H1 (cell line): Measurements from ENCODE around the gene STX18. TPM values are rescaled to one million over a fixed set of nuclear protein-coding genes. Genes with fewer than 3 reads are reported as not detected.

Experiments
- CTCF ChIA-PET: fragments of 300-600 bp; sonication (Branson Sonifier 250); formaldehyde crosslinking; loops from one replicate; lab custom pipeline; 2021; ENCODE audit not compliant: partially characterized antibody; lab: Charles Lee
- POLR2A ChIA-PET: fragments of 300-600 bp; sonication (Branson Sonifier 250); formaldehyde crosslinking; loops from one replicate; lab custom pipeline; 2021; ENCODE audit warnings: inconsistent platforms; ENCODE audit not compliant: partially characterized antibody; lab: Charles Lee
- DNase-seq, 2 experiments: peaks; one replicate each; pipeline versions ENCODE4 v3.0.0 to v3.0.0-alpha.2; 2010 to 2022; ENCODE audit warnings: low spot score in 2 of 2, low read depth in 1 of 2, mixed read lengths in 1 of 2
- FAIRE-seq: peaks from 2 replicates; lab custom pipeline; 2011; peaks lifted over from hg19 to GRCh38; lab: Jason Lieb, UNC
- H2AFZ ChIP-seq: 2 replicates; pipeline ENCODE4 v1.8.1; 2012; ENCODE audit warnings: low read length, inconsistent platforms
- H2AK5ac ChIP-seq: 2 replicates; pipeline ENCODE4 v1.6.1; 2013; ENCODE audit warnings: low read depth, low read length
- H2BK120ac ChIP-seq: replicated peaks from 2 replicates; pipeline ENCODE3; 2013; ENCODE audit warnings: low read depth, low read length, inconsistent platforms
- H2BK12ac ChIP-seq: 2 replicates; pipeline ENCODE4 v1.6.1; 2013; ENCODE audit warnings: low read depth, low read length
- H2BK15ac ChIP-seq: 2 replicates; pipeline ENCODE4 v1.6.1; 2013; ENCODE audit warnings: low read length
- H2BK20ac ChIP-seq: 2 replicates; pipeline ENCODE4 v1.6.1; 2013; ENCODE audit warnings: low read length
- H2BK5ac ChIP-seq: 2 replicates; pipeline ENCODE4 v1.6.1; 2013; ENCODE audit warnings: low read depth, low read length
- H3K14ac ChIP-seq: 2 replicates; pipeline ENCODE4 v1.6.1; 2013; ENCODE audit warnings: inconsistent platforms; ENCODE audit not compliant: insufficient read length
- H3K18ac ChIP-seq: 2 replicates; pipeline ENCODE4 v1.6.1; 2013; ENCODE audit warnings: low read length; ENCODE audit errors: extremely low read depth
- H3K23ac ChIP-seq: 2 replicates; pipeline ENCODE4 v1.6.1; 2013; ENCODE audit warnings: inconsistent platforms; ENCODE audit not compliant: insufficient read length
- H3K23me2 ChIP-seq: 2 replicates; pipeline ENCODE4 v1.6.1; 2013; ENCODE audit warnings: low read depth, low read length
- H3K27ac ChIP-seq: 2 replicates; pipeline ENCODE4 v1.6.1; 2011; ENCODE audit warnings: low read depth, low read length, inconsistent platforms
- H3K27me3 ChIP-seq, 4 experiments: replicated peaks in 1 of 4; 1 replicate in 1 of 4; 2 replicates in 3 of 4; pipeline versions ENCODE4 v1.6.1 to v1.8.1; 2011 to 2013; ENCODE audit warnings: low read length in 3 of 4, mild to moderate bottlenecking in 3 of 4, inconsistent platforms in 2 of 4, mixed read lengths in 2 of 4, moderate library complexity in 1 of 4; ENCODE audit not compliant: control insufficient read depth in 3 of 4, insufficient read depth in 3 of 4; ENCODE audit errors: extremely low read depth in 1 of 4
- H3K36me3 ChIP-seq, 4 experiments: 2 replicates each; pipeline versions ENCODE4 v1.6.1 to v1.8.1; 2011 to 2013; ENCODE audit warnings: mild to moderate bottlenecking in 4 of 4, low read length in 3 of 4, moderate library complexity in 2 of 4, control low read depth in 1 of 4, inconsistent platforms in 1 of 4; ENCODE audit not compliant: insufficient read depth in 4 of 4, control insufficient read depth in 2 of 4
- H3K4ac ChIP-seq: replicated peaks from 2 replicates; pipeline ENCODE3; 2013; ENCODE audit warnings: low read length, low read depth, mixed read lengths, inconsistent platforms; ENCODE audit not compliant: insufficient read length
- H3K4me1 ChIP-seq, 4 experiments: replicated peaks in 1 of 4; 1 replicate in 1 of 4; 2 replicates in 3 of 4; pipeline versions ENCODE4 v1.6.1 to v1.8.1; 2011 to 2013; ENCODE audit warnings: low read length in 3 of 4, inconsistent platforms in 2 of 4, mixed read lengths in 1 of 4; ENCODE audit not compliant: insufficient read depth in 4 of 4, control insufficient read depth in 3 of 4
- H3K4me2 ChIP-seq, 2 experiments: 2 replicates each; pipeline versions ENCODE4 v1.6.1 to v1.8.1; 2011 to 2013; ENCODE audit warnings: low read depth in 2 of 2, low read length in 2 of 2, control low read depth in 1 of 2, inconsistent platforms in 1 of 2, mild to moderate bottlenecking in 1 of 2; ENCODE audit not compliant: insufficient read depth in 1 of 2
- H3K4me3 ChIP-seq, 4 experiments: fragments of 200-600, 300-600 bp in 1 of 4; sonication (generic), shearing (Covaris generic), sonication (Bioruptor Twin) in 1 of 4; 2 replicates each; pipeline versions ENCODE4 v1.5.1 to v1.8.1; 2011 to 2016; ENCODE audit warnings: low read length in 4 of 4, low read depth in 3 of 4, control low read depth in 2 of 4, inconsistent platforms in 2 of 4, mild to moderate bottlenecking in 2 of 4, mixed read lengths in 1 of 4, moderate library complexity in 1 of 4; ENCODE audit not compliant: insufficient read depth in 2 of 4; ENCODE audit errors: extremely low read depth in 1 of 4
- H3K56ac ChIP-seq: replicated peaks from 2 replicates; pipeline ENCODE3; 2013; ENCODE audit warnings: low read depth, mild to moderate bottlenecking, mixed read lengths, low read length, inconsistent platforms; ENCODE audit not compliant: insufficient read length
- H3K79me1 ChIP-seq: 2 replicates; pipeline ENCODE4 v1.6.1; 2013; ENCODE audit warnings: low read depth, low read length, control low read depth
- H3K79me2 ChIP-seq, 2 experiments: 2 replicates each; pipeline versions ENCODE4 v1.6.1 to v1.8.1; 2012 to 2013; ENCODE audit warnings: low read length in 2 of 2, mild to moderate bottlenecking in 2 of 2, inconsistent platforms in 1 of 2; ENCODE audit not compliant: insufficient read depth in 2 of 2, control insufficient read depth in 1 of 2
- H3K9ac ChIP-seq, 4 experiments: replicated peaks in 1 of 4; 1 replicate in 1 of 4; 2 replicates in 3 of 4; pipeline versions ENCODE4 v1.6.1 to v1.8.1; 2011 to 2013; ENCODE audit warnings: low read depth in 3 of 4, low read length in 3 of 4, control low read depth in 2 of 4, mild to moderate bottlenecking in 2 of 4, moderate library complexity in 2 of 4, inconsistent platforms in 1 of 4; ENCODE audit errors: extremely low read depth in 1 of 4
- H3K9me3 ChIP-seq, 2 experiments: 2 replicates each; pipeline versions ENCODE4 v1.6.1 to v1.8.1; 2012 to 2013; ENCODE audit warnings: mild to moderate bottlenecking in 2 of 2, moderate library complexity in 2 of 2, control low read depth in 1 of 2, inconsistent platforms in 1 of 2, low read depth in 1 of 2, low read length in 1 of 2, mixed read lengths in 1 of 2; ENCODE audit not compliant: insufficient read depth in 2 of 2
- H4K20me1 ChIP-seq, 2 experiments: replicated peaks in 1 of 2; 2 replicates each; pipeline versions ENCODE3 to v1.8.1; 2011 to 2013; ENCODE audit warnings: inconsistent platforms in 2 of 2, low read length in 2 of 2, mild to moderate bottlenecking in 1 of 2; ENCODE audit not compliant: insufficient read depth in 2 of 2, control insufficient read depth in 1 of 2
- H4K5ac ChIP-seq: 2 replicates; pipeline ENCODE4 v1.6.1; 2013; ENCODE audit warnings: low read length, low read depth, mixed read lengths, inconsistent platforms; ENCODE audit not compliant: insufficient read length
- H4K8ac ChIP-seq: 2 replicates; pipeline ENCODE4 v1.8.0; 2013; ENCODE audit warnings: mild to moderate bottlenecking, moderate library complexity, low read length, inconsistent platforms; ENCODE audit not compliant: insufficient read depth; ENCODE audit errors: extremely low read depth
- H4K91ac ChIP-seq: replicated peaks from 2 replicates; pipeline ENCODE3; 2013; ENCODE audit warnings: low read length, mixed read lengths, inconsistent platforms; ENCODE audit not compliant: insufficient read length
- ATF3 ChIP-seq: IDR thresholded peaks from 2 replicates; pipeline ENCODE4 v1.6.1; 2011; ENCODE audit warnings: low read depth, mild to moderate bottlenecking, low read length; ENCODE audit not compliant: insufficient read depth
- CBX8 ChIP-seq: fragments of 300-800, 300-1000 bp; sonication (generic); IDR thresholded peaks from 2 replicates; pipeline ENCODE4 v1.7.1; 2016; ENCODE audit warnings: low read depth, low read length, borderline replicate concordance
- CHD1 ChIP-seq: IDR thresholded peaks from 2 replicates; pipeline ENCODE4 v1.6.1; 2012; ENCODE audit warnings: low read depth, low read length, improper control_type of control experiment
- EP300 ChIP-seq, 2 experiments: IDR thresholded peaks; 1 replicate in 1 of 2; 2 replicates in 1 of 2; pipeline ENCODE4 v1.6.1; 2011 to 2012; ENCODE audit warnings: low read depth in 2 of 2, low read length in 2 of 2, mild to moderate bottlenecking in 2 of 2, borderline replicate concordance in 1 of 2, inconsistent platforms in 1 of 2, moderate library complexity in 1 of 2
- GTF2F1 ChIP-seq: IDR thresholded peaks from 2 replicates; pipeline ENCODE4 v1.6.1; 2012; ENCODE audit warnings: low read depth, low read length, improper control_type of control experiment, borderline replicate concordance
- MAFK ChIP-seq: IDR thresholded peaks from 2 replicates; pipeline ENCODE4 v1.6.1; 2012; ENCODE audit warnings: low read depth, mild to moderate bottlenecking, improper control_type of control experiment, low read length
- MAX ChIP-seq: IDR thresholded peaks from 2 replicates; pipeline ENCODE4 v1.6.1; 2012; ENCODE audit warnings: inconsistent platforms
- RNF2 ChIP-seq: fragments of 200-900, 300-1000 bp; sonication (generic); IDR thresholded peaks from 2 replicates; pipeline ENCODE4 v1.7.1; 2016; ENCODE audit warnings: borderline replicate concordance, low read depth, mild to moderate bottlenecking, antibody characterized with exemption, low read length; ENCODE audit not compliant: poor library complexity, severe bottlenecking; ENCODE audit errors: missing control alignments
- RXRA ChIP-seq: IDR thresholded peaks from 2 replicates; pipeline ENCODE4 v1.6.1; 2011; ENCODE audit warnings: low read depth, mild to moderate bottlenecking, low read length, moderate library complexity; ENCODE audit not compliant: insufficient read depth
- SRF ChIP-seq: IDR thresholded peaks from 2 replicates; pipeline ENCODE4 v1.6.1; 2011; ENCODE audit warnings: mild to moderate bottlenecking, low read depth, low read length, moderate library complexity
- SUZ12 ChIP-seq: fragments of 200-600 bp; sonication (generic); IDR thresholded peaks from 2 replicates; pipeline ENCODE4 v1.6.1; 2012; ENCODE audit warnings: mild to moderate bottlenecking, inconsistent platforms, low read length, moderate library complexity, mixed read lengths
- TAF1 ChIP-seq: IDR thresholded peaks from 2 replicates; pipeline ENCODE4 v1.6.1; 2011; ENCODE audit warnings: mild to moderate bottlenecking, low read depth, low read length
- WGBS, 2 experiments: shearing (Covaris generic) in 1 of 2; methylation state at CpG; one replicate each; pipeline versions ENCODE4 v1.1.6 to v1.1.7; 2013 to 2015; ENCODE audit warnings: low lambda C conversion rate in 2 of 2, mixed read lengths in 2 of 2, inconsistent platforms in 1 of 2, low coverage in 1 of 2, missing lambda C conversion rate in 1 of 2; ENCODE audit not compliant: insufficient replicate concordance in 2 of 2, insufficient coverage in 1 of 2, insufficient read length in 1 of 2; ENCODE audit errors: extremely low coverage in 1 of 2, missing lambda C conversion rate in 1 of 2; 5-methylcytosine and 5-hydroxymethylcytosine counted together
- polyA plus RNA-seq, 7 experiments: library from polyadenylated mRNA; depleted of rRNA in 3 of 7; stranded (reverse) in 5 of 7; unstranded in 2 of 7; fragments of >200 nt in 5 of 7; fragments of 200-250 nt in 2 of 7; gene quantifications; 1 replicate in 5 of 7; 2 replicates in 1 of 7; 4 replicates in 1 of 7; pipeline versions ENCODE4 v1.2.1 to v1.2.3, GENCODE V29; 2011 to 2013; ENCODE audit warnings: missing spikeins in 2 of 7, mixed read lengths in 2 of 7
- total RNA-seq: library from RNA; stranded (reverse); fragmentation: NEBNext Ultra II Directional; extraction: Animal tissue kit (Norgen Biotek cat#: 25700); gene quantifications from 2 replicates; pipeline ENCODE4 v1.2.1, GENCODE V29; 2021

The STX18 gene
- total and polyA plus RNA-seq, 2 of the 8 experiments (the other 6 are each of a cell fraction or from before 2014, with no cell fraction given) = 14.6 to 18.3 TPM

DNA sequence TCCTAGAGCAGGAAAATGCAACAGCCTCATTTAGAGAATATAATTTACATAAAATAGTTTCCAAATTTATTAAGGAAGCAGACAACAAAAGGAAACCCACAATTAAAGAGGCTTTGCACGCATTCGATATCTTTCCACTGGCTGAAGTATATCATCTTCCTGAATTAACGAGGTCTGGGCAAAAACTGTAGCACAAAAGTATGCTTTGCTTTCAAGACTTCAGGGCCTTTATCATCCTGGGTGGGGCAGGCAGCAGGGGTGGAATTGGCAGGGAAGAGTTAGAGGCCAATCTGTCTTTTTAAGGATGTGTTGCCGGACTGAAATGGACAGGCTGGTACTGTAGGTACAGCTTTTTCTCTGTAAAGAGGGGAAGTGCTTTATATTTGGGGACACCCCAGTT, 17.0 kb upstream of the STX18 start:
- Histone ChIP-seq H3K27me3 (no peaks in the 10 kb centered on the region), H3K27ac (no peak overlapping the region), H3K79me1 (no peaks in the 10 kb centered on the region), H3K4me3 (no peak overlapping the region), H3K4me2 (no peak overlapping the region), H3K23ac (no peak overlapping the region), H2AFZ (no peak overlapping the region), H3K4ac (no peak overlapping the region), H3K14ac (no peak overlapping the region), H3K18ac (no peak overlapping the region), H2BK5ac (no peak overlapping the region), H2AK5ac (no peak overlapping the region), H3K79me2 (no peaks in the 10 kb centered on the region), H3K4me1 (peaks cover 0 to 4% (median 1%) of the 10 kb centered on the region in 4 experiments; a peak in 2 of 7 replicates), H2BK15ac (no peak overlapping the region), H3K9me3 (no peaks in the 10 kb centered on the region), H2BK20ac (no peak overlapping the region), H3K56ac (no peak overlapping the region), H3K9ac (no peak overlapping the region), H4K5ac (no peak overlapping the region), H4K20me1 (peaks cover 3 to 4% of the 10 kb centered on the region in 2 experiments), H3K23me2 (no peaks in the 10 kb centered on the region), H4K91ac (no peak overlapping the region), H4K8ac (no peak overlapping the region; the same call in 1 of the 2 replicates), H2BK12ac (no peak overlapping the region), H2BK120ac (no peak overlapping the region), H3K36me3 (peaks cover 0 to 4% (median 2%) of the 10 kb centered on the region in 4 experiments; a peak in 4 of 8 replicates)
- DNase-seq (no peak), FAIRE-seq (no peak)
- ChIA-PET POLR2A (interaction anchor here (0.9 to 1.4 kb wide), 3 partner anchors 14 to 17 kb away, joined by 3 to 5 read pairs (median 3); partner anchors contain the start of gene STX18), CTCF (interaction anchor here (4.1 kb wide), 1 partner anchor 16 kb away, joined by 17 read pairs; no protein-coding TSS in a partner anchor)
- WGBS, 2 experiments = 74% methylated on average over 4 of the region's 4 CpGs; no CpG with 5 or more reads in 1 of the 2 experiments
- no peak for TF ChIP-seq SUZ12
- TF ChIP-seq MAX = no peak
- no peak for TF ChIP-seq RXRA
- no peak for TF ChIP-seq MAFK
- no peak for TF ChIP-seq CHD1
- no peak for TF ChIP-seq ATF3
- no peak for TF ChIP-seq SRF
- no peak for TF ChIP-seq RNF2
- no peak for TF ChIP-seq CBX8
- no peak for TF ChIP-seq GTF2F1
- TF ChIP-seq TAF1 = no peak
- no peak for TF ChIP-seq EP300 (IDR thresholded peaks at IDR 0.05; ENCODE audit: borderline replicate concordance in 1 of 2, low read depth in 2 of 2, low read length in 2 of 2)
